GM23338 (cell line): ENCODE data around the gene SAFB2. TPM values are rescaled to one million over a fixed set of nuclear protein-coding genes. Genes with fewer than 3 reads are reported as not detected.

Source experiments
- ATAC-seq: fragments of 200-7000 bp; cut with Tn5 transposase; 3 replicates; pipeline ENCODE4 v1.9.1; 2020
- DNase-seq: peaks from one replicate; pipeline ENCODE4 v3.0.0-alpha.2; 2015; ENCODE audit warnings: low spot score
- H2AFZ ChIP-seq: fragments of 200-600 bp; sonication (generic); 2 replicates; pipeline ENCODE4 v1.8.0; 2016; ENCODE audit warnings: antibody characterized with exemption, mild to moderate bottlenecking, moderate library complexity
- H3F3A ChIP-seq: fragments of 200-600 bp; sonication (generic); replicated peaks from 2 replicates; pipeline ENCODE4 v1.8.0; 2017; ENCODE audit warnings: antibody characterized with exemption, mixed run types, low read depth
- H3K27ac ChIP-seq: fragments of 200-600 bp; sonication (generic); 2 replicates; pipeline ENCODE4 v1.6.1; 2016; ENCODE audit warnings: low read depth
- H3K27me3 ChIP-seq: fragments of 200-600 bp; sonication (generic); 2 replicates; pipeline ENCODE4 v1.8.0; 2016; ENCODE audit warnings: mild to moderate bottlenecking, mixed run types, moderate library complexity; ENCODE audit not compliant: insufficient read depth
- H3K36me3 ChIP-seq: fragments of 200-600 bp; sonication (generic); 2 replicates; pipeline ENCODE4 v1.8.0; 2016; ENCODE audit warnings: mild to moderate bottlenecking; ENCODE audit not compliant: insufficient read depth
- H3K4me1 ChIP-seq: fragments of 200-600 bp; sonication (generic); 2 replicates; pipeline ENCODE4 v1.8.0; 2016; ENCODE audit warnings: mild to moderate bottlenecking, moderate library complexity; ENCODE audit not compliant: insufficient read depth
- H3K4me2 ChIP-seq: fragments of 200-600 bp; sonication (generic); 2 replicates; pipeline ENCODE4 v1.7.1; 2017; ENCODE audit warnings: mixed run types
- H3K4me3 ChIP-seq: fragments of 200-600 bp; sonication (generic); 2 replicates; pipeline ENCODE4 v1.6.1; 2016; ENCODE audit warnings: mixed run types
- H3K79me2 ChIP-seq: fragments of 200-600 bp; sonication (generic); replicated peaks from 2 replicates; pipeline ENCODE4 v1.8.0; 2017; ENCODE audit warnings: mild to moderate bottlenecking; ENCODE audit not compliant: insufficient read depth
- H3K9me2 ChIP-seq: fragments of 200-600 bp; sonication (generic); 2 replicates; pipeline ENCODE4 v1.8.0; 2017; ENCODE audit not compliant: insufficient read depth
- H4K20me1 ChIP-seq: fragments of 200-600 bp; sonication (generic); replicated peaks from 2 replicates; pipeline ENCODE4 v1.8.0; 2017; ENCODE audit warnings: mild to moderate bottlenecking; ENCODE audit not compliant: insufficient read depth
- H3K27ac Mint-ChIP-seq: 2 replicates; pipeline ENCODE4 v1.8.0; 2020; ENCODE audit warnings: inconsistent platforms, mild to moderate bottlenecking, moderate library complexity, mixed read lengths
- H3K27me3 Mint-ChIP-seq: 3 replicates; pipeline ENCODE4 v1.8.0; 2022; ENCODE audit warnings: low read depth, mild to moderate bottlenecking, moderate library complexity, mixed read lengths, inconsistent platforms; ENCODE audit not compliant: insufficient read depth, poor library complexity
- H3K36me3 Mint-ChIP-seq: 3 replicates; pipeline ENCODE4 v1.8.0; 2021; ENCODE audit warnings: low read depth, mild to moderate bottlenecking, inconsistent platforms, moderate library complexity, mixed read lengths
- H3K4me1 Mint-ChIP-seq: 3 replicates; pipeline ENCODE4 v1.8.0; 2020; ENCODE audit warnings: mild to moderate bottlenecking, inconsistent platforms, mixed read lengths
- H3K4me3 Mint-ChIP-seq: 3 replicates; pipeline ENCODE4 v1.8.0; 2021; ENCODE audit warnings: moderate library complexity, mild to moderate bottlenecking, inconsistent platforms, mixed read lengths
- H3K9me3 Mint-ChIP-seq: 3 replicates; pipeline ENCODE4 v1.8.0; 2020; ENCODE audit warnings: moderate library complexity, mild to moderate bottlenecking, inconsistent platforms, mixed read lengths
- CREB1 ChIP-seq: fragments of 250-450 bp; sonication (Bioruptor Pico); IDR thresholded peaks from 2 replicates; pipeline ENCODE4 v1.5.0; 2020; ENCODE audit warnings: low read depth, mild to moderate bottlenecking, moderate library complexity
- EZH2 ChIP-seq: fragments of 200-600 bp; sonication (generic); IDR thresholded peaks from one replicate; pipeline ENCODE4 v1.8.0; 2017; ENCODE audit warnings: antibody characterized with exemption, mild to moderate bottlenecking, low read depth; ENCODE audit not compliant: unreplicated experiment
- NANOG ChIP-seq: IDR thresholded peaks from 2 replicates; pipeline ENCODE4 v1.6.1; 2016; ENCODE audit warnings: antibody characterized with exemption, borderline replicate concordance
- ZNF114 ChIP-seq: fragments of 250-450 bp; sonication (Bioruptor Pico); IDR thresholded peaks from 2 replicates; pipeline ENCODE4 v1.5.0; 2020; ENCODE audit warnings: mild to moderate bottlenecking, moderate library complexity
- ZNF462 ChIP-seq: fragments of 250-450 bp; sonication (Bioruptor Pico); IDR thresholded peaks from 2 replicates; pipeline ENCODE4 v1.5.0; 2020; ENCODE audit warnings: mild to moderate bottlenecking, moderate library complexity
- polyA plus RNA-seq: library from polyadenylated mRNA; unstranded; fragments of >200 nt; fragmentation: Nextera tagmentation; extraction: Ambion mirVana; gene quantifications from 2 replicates; pipeline ENCODE4 v1.2.1, GENCODE V29; 2016
- total RNA-seq: library from RNA; depleted of rRNA; stranded (reverse); fragments of >200 nt; shearing (Covaris generic); gene quantifications from 2 replicates; pipeline ENCODE4 v1.2.3, GENCODE V29; 2014
- TF ChIP-seq, protein P1 (sequence below): IDR thresholded peaks from one replicate; pipeline ENCODE4 v1.6.1; 2018; ENCODE audit warnings: antibody characterized with exemption; ENCODE audit not compliant: unreplicated experiment
- TF ChIP-seq, protein P2 (sequence below): IDR thresholded peaks from 2 replicates; pipeline ENCODE4 v1.6.1; 2016; ENCODE audit warnings: antibody characterized with exemption

SAFB2 gene
- total and polyA plus RNA-seq, 2 experiments from 2014 or later: 37.7 to 102 TPM

- TF ChIP-seq, protein P1, sequence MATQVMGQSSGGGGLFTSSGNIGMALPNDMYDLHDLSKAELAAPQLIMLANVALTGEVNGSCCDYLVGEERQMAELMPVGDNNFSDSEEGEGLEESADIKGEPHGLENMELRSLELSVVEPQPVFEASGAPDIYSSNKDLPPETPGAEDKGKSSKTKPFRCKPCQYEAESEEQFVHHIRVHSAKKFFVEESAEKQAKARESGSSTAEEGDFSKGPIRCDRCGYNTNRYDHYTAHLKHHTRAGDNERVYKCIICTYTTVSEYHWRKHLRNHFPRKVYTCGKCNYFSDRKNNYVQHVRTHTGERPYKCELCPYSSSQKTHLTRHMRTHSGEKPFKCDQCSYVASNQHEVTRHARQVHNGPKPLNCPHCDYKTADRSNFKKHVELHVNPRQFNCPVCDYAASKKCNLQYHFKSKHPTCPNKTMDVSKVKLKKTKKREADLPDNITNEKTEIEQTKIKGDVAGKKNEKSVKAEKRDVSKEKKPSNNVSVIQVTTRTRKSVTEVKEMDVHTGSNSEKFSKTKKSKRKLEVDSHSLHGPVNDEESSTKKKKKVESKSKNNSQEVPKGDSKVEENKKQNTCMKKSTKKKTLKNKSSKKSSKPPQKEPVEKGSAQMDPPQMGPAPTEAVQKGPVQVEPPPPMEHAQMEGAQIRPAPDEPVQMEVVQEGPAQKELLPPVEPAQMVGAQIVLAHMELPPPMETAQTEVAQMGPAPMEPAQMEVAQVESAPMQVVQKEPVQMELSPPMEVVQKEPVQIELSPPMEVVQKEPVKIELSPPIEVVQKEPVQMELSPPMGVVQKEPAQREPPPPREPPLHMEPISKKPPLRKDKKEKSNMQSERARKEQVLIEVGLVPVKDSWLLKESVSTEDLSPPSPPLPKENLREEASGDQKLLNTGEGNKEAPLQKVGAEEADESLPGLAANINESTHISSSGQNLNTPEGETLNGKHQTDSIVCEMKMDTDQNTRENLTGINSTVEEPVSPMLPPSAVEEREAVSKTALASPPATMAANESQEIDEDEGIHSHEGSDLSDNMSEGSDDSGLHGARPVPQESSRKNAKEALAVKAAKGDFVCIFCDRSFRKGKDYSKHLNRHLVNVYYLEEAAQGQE: no peak
- TF ChIP-seq, protein P2, sequence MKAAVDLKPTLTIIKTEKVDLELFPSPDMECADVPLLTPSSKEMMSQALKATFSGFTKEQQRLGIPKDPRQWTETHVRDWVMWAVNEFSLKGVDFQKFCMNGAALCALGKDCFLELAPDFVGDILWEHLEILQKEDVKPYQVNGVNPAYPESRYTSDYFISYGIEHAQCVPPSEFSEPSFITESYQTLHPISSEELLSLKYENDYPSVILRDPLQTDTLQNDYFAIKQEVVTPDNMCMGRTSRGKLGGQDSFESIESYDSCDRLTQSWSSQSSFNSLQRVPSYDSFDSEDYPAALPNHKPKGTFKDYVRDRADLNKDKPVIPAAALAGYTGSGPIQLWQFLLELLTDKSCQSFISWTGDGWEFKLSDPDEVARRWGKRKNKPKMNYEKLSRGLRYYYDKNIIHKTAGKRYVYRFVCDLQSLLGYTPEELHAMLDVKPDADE: no peak
These were observed 62.8 kb downstream of the SAFB2 start (continued) for GRCh38 chr19:5559804-5560133.

- H3K4me3 Mint-ChIP-seq: no peak overlapping the region
- Histone ChIP-seq H3K27ac (no peak overlapping the region), H3F3A (no peaks in the 10 kb centered on the region), H3K79me2 (no peaks in the 10 kb centered on the region), H3K9me2 (no peaks in the 10 kb centered on the region), H4K20me1 (no peaks in the 10 kb centered on the region), H3K4me1 (no peaks in the 10 kb centered on the region; the same call in 1 of the 2 replicates), H3K27me3 (no peaks in the 10 kb centered on the region), H3K4me2 (no peak overlapping the region), H3K4me3 (no peak overlapping the region), H3K36me3 (no peaks in the 10 kb centered on the region), H2AFZ (no peak overlapping the region)
- peaks cover 24% of the 10 kb centered on the region for H3K4me1 Mint-ChIP-seq
- no peaks in the 10 kb centered on the region for H3K36me3 Mint-ChIP-seq
- no peak for DNase-seq
- H3K9me3 Mint-ChIP-seq: peaks cover 10% of the 10 kb centered on the region
- peaks cover 21% of the 10 kb centered on the region for H3K27me3 Mint-ChIP-seq
- H3K27ac Mint-ChIP-seq: no peak overlapping the region
- no peak for ATAC-seq
- TF ChIP-seq, protein P2: no peak
- TF ChIP-seq, protein P1: no peak
- TF ChIP-seq CREB1 (CRISPR knock-in tag): no peak
- no peak for TF ChIP-seq EZH2
- TF ChIP-seq ZNF114 (CRISPR knock-in tag): no peak
- no peak for TF ChIP-seq NANOG
- TF ChIP-seq ZNF462 (CRISPR knock-in tag): no peak
These were observed 64.4 kb downstream of the SAFB2 start for GRCh38 chr19:5558101-5558621.
